Fibroblast of lung (primary cell): ENCODE data around the gene RIBC2.

Experiments used
- EZH2 ChIP-seq: IDR thresholded peaks from 2 replicates; pipeline ENCODE4 v1.5.1; 2012; ENCODE audit warnings: low read length, control low read depth, mild to moderate bottlenecking; ENCODE audit errors: missing control alignments
- TF ChIP-seq, protein P1 (sequence below), 2 donors: IDR thresholded peaks in 1 of 2; conservative IDR thresholded peaks in 1 of 2; 1 replicate in 1 of 2; 2 replicates in 1 of 2; pipeline ENCODE4 v1.5.1; 2011 to 2012; ENCODE audit warnings: low read length in 2 of 2, control low read depth in 1 of 2, inconsistent platforms in 1 of 2, low read depth in 1 of 2, mild to moderate bottlenecking in 1 of 2

DNA sequence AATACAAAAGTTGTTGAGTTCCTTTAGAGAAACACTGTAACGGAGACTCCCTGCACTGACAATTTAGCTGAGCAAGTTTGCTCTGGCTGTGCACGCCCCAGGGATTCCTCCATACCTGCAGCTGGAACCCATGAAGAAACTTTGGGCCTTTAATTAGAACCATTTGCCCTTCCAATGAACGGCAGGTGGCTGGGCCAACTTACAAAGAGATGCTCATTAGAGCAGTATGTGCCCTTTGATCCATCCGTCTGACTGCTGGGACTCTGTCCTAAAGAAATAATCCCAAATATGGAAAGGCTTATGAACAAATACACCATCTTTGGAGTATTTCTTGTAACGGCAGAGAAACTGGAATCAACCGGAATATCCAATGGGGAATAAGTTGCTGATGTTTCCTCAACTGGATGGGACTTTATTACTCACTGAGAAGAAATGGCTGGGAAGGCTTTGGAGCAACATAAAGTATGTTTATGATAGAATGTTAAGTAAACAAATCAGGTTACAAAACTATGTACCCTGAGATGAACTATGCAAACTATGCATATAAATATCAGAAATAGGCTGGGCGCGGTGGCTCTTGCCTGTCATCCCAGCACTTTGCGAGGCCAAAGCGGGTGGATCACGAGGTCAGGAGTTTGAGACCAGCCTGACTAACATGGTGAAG is 64.7 kb downstream of the RIBC2 start:
- TF ChIP-seq, protein P1, sequence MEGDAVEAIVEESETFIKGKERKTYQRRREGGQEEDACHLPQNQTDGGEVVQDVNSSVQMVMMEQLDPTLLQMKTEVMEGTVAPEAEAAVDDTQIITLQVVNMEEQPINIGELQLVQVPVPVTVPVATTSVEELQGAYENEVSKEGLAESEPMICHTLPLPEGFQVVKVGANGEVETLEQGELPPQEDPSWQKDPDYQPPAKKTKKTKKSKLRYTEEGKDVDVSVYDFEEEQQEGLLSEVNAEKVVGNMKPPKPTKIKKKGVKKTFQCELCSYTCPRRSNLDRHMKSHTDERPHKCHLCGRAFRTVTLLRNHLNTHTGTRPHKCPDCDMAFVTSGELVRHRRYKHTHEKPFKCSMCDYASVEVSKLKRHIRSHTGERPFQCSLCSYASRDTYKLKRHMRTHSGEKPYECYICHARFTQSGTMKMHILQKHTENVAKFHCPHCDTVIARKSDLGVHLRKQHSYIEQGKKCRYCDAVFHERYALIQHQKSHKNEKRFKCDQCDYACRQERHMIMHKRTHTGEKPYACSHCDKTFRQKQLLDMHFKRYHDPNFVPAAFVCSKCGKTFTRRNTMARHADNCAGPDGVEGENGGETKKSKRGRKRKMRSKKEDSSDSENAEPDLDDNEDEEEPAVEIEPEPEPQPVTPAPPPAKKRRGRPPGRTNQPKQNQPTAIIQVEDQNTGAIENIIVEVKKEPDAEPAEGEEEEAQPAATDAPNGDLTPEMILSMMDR (conservative IDR thresholded peaks at IDR 0.05 in 1 of 2, IDR thresholded peaks at IDR 0.05 in 1 of 2; ENCODE audit: low read depth in 1 of 2, low read length in 2 of 2): no peak
- TF ChIP-seq EZH2: no peak
